Medulla oblongata (tissue), 1 donor: Measurements from ENCODE around the gene PNPLA2.

Source experiments
- DNase-seq: peaks from one replicate; pipeline ENCODE4 v3.0.0-alpha.2; 2015; ENCODE audit errors: extremely low spot score

The PNPLA2 gene

DNA sequence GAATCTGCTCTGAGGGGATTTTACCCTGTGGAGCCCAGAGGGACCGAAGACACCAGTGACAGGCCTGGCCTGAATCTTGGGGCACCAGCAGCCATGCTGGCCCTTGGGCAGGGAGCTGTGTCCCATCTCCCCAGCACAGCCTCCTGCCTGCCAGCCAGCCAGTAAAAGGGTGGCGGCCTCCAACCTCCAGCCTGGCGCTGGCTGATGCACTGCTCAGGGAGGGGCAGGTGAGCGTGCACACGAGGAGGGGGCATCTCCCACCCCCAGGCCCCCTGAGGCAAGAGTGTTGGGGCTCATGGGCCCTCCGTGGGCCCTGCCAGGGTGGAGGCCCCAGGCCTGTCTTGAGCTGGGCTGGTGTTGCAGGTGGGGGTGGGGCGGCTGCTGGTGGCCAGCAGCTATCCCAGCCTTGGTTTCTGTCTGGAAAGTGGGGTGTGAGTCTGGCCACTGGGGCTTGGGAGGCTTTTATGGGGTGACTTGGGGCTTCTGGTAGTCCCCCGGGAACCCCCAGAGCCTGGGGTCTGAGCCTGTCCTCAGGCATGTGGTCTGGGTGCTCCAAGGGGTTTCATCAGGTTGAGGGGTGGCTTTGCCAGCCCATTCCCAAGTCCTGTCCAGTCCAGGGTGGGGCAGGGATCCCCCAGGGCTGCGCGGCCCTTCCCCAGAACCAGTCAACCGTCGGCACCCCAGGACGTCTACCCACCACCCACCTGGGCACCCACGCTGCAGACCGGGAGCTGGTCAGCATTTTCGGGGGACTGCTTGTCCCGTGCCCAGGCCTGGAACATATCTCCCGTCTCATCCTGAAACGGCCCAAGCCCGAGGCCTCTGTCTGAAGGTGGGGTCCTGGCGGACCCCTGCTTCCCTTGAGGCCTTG lies 41.8 kb downstream of the PNPLA2 start:
- DNase-seq = no peak

DNA sequence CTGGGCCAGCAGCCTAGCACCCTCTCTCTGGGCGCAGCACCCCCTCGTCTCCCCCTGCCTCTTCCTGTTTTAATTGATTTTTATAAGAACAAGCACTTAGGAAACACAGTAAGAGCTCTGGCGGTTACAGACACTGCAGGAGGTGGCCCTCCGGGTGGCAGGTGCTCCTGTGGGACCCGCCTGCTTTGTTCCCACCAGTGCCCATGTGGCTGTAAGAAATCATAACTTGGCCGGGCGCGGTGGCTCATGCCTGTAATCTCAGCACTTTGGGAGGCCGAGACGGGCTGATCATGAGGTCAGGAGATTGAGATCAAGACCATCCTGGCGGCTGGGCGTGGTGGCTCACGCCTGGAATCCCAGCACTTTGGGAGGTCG lies 42.4 kb downstream of the PNPLA2 start:
- DNase-seq = no peak

DNA sequence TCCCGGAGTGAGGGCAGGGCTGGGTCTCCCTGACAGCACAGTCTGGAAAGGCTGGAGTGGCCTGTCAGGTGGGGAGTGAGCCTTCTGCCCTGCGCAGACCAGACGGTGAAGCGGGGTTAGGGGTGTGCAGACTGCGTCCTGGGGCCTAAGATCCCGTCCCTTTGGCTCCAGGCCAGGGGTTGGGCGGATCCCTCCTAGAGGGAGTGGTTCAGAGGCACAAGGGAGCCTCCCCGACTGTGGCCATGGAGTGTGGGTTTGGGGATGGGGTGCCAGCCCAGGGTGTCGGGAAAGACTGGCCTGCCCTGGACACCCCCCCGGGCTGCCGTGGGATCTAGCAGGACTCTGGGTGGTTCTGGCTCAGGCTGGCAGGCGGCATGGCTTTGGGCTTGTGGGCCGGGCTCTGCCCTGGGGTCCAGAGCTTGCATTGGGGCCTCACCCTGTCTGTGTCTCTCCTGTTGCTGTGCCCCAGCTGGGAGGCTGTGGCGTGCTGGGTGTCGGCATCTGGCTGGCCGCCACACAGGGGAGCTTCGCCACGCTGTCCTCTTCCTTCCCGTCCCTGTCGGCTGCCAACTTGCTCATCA lies 43.5 kb downstream of the PNPLA2 start:
- no peak for DNase-seq

DNA sequence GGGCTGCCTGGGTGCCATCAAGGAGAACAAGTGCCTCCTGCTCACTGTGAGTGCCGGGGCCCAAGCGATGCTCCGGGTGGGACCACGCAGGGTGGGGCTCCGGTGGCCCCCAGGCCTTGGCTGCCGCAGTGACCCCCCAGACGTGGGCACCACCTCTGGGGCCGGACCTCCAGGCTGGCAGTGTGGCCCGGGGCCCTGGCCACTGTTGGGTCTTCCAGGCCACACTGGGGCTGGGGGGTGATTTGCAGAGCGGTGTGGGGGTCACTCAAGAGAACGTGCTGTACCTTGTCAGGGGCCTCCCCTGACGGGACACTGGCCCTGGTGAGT lies 43.9 kb downstream of the PNPLA2 start:
- no peak for DNase-seq

DNA sequence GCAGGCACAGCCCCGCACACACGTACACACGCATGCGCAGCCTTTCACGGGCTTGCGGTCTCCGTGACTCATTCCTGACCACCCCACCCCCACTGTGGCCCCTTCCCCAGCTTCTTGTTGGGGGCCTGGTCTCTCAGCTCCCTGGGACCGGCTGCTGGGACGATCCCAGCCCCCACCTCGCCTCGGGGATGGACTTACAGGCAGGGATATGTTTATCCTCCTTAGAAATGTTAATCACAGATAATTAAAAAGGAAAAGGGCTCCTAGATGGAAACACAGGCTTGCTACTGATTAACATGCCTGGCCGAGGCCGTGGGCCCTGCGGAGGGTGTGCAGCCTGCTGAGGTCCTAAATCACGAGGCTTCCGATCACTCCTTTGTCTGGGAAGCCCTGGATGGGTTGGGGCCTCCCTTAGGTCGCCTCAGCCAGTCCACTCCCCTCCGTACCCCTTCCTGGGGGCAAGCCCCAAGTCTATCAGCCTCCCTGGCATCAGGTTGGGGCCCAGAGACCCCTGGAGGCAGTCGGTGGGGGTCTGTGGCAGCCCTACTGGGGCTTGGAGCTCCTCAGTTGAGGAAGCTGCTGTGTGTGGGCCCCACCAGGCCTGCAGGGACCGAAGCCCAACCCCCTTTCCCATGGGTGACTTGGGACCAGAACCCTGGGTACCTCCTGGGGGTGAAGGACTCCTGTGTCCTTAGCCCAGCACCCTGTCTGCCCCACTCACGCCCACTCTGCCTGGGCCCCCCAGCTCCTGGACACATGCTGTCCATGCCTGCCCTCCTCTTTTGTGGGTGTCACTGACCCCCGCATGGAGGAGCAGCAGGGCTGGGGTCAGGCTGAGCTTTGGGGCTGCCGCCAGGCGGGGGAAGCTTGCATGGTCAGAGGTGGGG lies 44.6 kb downstream of the PNPLA2 start:
- DNase-seq = no peak

DNA sequence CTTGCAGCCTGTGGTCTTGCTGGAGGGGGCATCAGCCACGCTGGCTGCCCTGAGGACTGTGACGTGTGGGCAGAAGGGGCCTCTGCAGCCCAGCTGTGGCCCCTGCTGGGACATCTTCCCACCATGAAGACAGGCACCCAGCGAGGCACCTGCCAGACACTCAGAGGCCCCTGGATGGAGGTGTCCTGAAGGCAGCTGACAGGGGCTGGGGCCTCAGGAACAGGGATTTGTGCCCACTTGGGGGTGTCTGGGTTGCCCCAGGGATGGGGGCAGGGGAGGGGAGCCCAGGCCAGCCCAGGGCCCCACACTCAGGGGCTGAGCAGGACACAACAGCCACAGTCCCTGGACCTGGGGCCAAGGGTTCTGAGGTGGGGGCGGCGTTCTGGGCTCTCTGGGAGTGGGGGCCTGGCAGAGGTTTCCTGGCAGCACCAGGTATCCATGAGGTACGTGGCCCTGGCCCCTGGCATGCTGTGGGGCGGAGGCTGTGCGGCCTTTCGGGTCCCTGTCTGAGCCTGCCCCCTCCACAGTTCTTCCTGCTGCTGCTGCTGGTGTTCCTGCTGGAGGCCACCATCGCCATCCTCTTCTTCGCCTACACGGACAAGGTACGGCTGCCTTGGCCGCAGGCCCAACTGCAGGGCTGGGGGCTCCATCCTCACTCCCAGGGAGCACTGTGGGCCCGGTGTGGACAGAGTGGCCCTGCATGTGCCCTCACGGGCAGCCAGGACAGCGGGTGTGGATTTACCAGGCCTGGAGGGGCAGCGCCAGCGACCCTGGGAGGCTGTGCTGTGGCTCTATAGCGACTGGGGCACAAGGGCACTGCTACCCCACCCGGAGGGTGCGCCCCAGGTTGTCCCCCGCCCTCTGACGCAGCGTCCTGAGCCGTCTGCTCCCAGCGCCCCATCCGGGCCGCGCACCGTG lies 45.5 kb downstream of the PNPLA2 start:
- no peak for DNase-seq

DNA sequence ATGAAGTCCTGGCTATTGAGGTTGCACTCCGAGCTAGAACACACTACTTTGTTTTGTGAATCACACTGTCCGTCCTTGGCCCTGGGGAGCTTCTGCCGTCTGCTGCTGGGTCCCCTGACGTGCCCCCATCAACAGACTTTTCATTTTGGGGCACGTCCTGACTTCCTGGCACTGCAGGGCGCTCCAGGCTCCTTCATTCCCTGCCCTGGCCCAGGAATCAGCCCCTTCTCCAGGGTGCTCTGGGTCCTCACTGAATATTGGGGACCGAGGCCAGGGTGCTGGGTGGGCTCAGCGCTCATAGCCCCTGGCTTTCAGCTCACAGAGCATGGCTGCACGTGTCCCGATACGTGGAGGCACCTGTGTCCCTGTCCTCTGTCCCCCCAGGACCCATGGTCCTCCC lies 46.2 kb downstream of the PNPLA2 start:
- DNase-seq = no peak

DNA sequence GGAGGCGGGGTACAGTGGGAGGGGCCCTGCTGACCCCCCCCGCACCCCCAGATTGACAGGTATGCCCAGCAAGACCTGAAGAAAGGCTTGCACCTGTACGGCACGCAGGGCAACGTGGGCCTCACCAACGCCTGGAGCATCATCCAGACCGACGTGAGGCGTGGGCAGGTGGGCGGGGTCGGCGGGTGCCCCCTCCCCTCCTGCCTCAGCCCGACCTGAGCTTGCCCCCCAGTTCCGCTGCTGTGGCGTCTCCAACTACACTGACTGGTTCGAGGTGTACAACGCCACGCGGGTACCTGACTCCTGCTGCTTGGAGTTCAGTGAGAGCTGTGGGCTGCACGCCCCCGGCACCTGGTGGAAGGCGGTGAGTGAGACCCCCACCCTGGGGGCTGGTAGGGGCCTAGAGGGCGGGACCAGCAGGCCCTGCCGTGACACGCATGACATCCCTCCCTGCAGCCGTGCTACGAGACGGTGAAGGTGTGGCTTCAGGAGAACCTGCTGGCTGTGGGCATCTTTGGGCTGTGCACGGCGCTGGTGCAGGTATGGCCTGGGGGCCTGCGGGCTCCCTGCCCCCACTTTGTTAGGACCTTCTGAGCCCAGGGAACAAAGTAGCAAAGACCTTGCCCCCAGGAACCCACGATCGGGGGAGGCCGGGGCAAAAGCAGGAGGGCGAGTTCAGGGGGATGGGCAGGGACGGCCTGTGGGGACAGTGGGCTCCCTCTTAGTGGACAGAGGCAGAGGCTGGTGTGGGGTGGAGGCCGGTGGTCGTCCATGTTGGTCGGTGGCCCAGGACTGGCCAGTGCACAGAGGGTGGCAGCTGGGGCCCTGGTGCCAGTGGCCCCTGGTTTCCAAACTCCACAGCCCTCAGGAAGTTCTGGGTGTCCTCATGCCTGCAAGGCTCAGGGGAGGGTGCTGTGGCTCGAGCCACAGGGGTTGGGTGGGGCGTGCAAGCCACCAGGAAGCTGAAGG lies 47.0 kb downstream of the PNPLA2 start:
- no peak for DNase-seq

DNA sequence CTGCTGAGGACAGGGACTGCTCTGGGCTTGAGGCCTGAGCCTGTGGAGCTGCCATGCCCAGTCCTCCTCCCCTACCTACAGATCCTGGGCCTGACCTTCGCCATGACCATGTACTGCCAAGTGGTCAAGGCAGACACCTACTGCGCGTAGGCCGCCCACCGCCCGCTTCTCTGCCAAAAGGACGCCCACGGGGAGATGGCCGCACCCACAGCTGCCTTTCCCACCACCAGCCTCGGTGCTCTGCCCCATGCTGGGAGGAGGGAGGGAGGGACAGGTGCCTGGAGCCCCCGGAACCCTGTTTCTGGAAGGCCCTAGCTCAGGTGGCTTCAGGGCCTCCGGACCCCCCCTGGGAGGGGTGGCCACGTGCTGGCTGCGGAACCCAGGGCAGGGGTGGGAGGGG lies 47.8 kb downstream of the PNPLA2 start:
- DNase-seq = no peak

DNA sequence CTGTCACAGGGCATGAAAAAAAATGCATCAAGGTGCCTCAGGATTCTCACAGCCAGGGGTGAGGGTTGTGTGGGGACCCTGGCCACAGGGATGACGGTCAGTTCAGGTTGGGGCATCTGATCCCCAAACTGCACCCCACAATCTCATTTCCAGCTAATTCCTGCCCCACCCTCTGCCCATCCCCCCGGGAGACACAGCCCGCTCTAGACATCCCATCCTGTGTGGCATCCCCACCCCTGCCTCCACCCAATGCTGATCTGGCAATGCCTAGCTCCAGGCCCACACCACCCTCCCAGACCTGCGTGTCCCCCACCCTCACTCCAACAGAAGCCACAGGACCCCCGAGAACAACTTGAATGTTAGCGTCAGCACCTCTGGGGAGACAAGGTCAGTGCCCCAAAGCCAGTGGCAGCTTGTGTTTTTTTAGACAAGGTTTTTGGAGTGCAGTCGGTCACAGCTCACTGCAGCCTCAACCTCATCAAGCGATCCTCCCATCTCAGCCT lies 49.2 kb downstream of the PNPLA2 start:
- DNase-seq = no peak

DNA sequence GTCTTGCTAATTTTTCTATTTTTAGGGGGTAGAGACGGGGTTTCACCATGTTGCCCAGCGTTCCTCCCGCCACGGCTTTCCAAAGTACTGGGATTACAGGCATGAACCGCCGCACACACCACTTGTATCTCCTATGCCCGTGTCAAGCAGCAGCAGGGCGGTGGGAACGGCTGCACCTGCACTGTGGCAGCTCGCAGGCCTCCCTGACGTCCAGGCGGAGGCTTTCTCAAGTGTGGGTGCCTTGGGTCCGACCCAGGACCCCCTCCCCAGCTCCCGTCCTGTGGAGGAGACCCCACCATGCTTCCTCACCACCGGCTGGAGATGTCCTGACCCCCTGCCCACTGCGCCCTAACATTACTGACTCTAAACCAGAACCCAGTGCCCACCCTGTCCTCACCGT lies 49.7 kb downstream of the PNPLA2 start:
- DNase-seq = no peak

DNA sequence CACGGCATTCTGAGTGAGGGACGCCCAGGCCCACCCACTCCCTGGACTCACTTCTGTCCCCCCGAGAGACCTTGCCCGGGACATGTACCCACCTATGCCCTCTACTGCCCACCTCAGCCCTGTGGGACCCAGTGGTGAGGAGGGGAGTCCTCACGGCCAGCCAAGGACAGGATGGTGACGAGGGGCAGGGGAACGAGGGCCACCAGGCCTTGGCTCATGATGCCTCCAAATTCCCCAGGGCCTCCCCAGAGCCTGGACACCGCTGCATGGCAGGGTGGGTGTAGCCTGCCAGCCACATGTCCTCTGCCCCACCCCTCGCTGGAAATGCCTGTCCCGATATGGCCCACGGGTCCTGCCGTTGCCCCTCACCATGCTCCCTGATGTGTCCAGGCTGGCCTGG lies 50.1 kb downstream of the PNPLA2 start:
- no peak for DNase-seq

DNA sequence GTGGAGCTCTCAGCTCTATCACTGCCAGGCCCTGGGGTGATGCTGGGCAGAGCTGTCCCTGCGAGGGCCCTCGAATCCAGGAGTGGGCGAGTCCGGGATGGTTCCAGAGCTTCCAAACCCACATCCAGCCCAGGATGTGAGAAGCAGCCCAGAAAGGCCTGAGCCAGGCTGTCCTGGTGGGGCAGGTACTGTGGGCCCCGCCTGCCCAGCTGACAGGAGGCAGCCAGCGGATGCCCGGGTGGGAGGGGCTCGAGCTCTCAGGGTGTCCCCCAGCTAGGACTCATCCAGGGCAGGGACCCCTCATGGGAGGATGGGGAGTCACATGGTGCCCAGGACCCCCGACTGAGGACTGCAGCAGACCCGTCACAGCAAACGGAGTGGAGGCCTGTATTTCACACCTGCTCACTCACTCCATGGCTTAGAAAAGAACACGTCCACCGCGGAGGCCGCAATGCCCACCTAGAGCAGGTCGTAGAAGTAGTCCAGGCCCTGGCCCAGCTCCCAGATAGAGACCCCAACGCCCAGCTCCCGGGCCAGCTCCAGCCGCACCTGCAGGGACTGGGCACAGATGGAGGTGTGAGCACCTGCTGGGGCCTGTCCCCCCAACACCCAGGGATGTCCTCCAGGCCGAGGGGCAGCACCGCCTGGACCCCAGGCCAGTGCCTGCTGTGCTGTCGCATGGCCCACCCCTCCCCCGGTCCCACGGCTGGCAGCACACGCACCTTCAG lies 50.8 kb downstream of the PNPLA2 start:
- DNase-seq = no peak

DNA sequence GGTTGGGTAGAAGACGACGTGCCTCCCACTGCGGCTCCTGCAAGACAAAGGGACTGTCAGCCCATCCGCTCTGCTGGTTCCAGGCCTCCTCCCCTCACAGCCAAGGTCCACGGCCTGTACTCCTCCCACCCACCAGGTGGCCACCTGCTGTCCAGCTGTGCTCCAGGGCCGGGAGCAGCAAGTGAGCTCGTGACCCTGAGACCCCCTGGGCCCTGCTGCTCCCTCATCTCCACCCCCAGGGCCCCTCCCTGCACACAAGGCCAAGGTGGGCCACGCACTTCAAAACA lies 51.4 kb downstream of the PNPLA2 start:
- no peak for DNase-seq

DNA sequence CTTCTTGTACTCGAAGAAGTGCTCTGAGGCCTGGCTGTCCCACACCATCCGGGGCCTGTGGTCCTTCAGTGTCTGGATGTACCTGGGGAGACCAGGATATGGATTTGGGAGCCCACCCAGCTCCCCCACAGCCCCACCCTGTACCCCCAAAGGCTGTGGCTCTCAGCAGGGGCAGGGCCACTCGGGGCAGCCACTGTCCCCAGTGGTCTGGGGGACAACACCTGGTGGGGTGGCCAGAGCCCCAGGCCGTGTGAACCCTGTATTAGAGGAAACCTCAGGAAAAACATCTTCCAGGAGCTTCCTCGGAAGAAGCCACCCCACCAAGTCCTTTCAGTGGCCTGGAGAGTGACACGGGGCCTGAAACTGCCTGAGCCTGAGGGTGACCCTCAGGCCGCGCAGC lies 51.7 kb downstream of the PNPLA2 start:
- DNase-seq = no peak

DNA sequence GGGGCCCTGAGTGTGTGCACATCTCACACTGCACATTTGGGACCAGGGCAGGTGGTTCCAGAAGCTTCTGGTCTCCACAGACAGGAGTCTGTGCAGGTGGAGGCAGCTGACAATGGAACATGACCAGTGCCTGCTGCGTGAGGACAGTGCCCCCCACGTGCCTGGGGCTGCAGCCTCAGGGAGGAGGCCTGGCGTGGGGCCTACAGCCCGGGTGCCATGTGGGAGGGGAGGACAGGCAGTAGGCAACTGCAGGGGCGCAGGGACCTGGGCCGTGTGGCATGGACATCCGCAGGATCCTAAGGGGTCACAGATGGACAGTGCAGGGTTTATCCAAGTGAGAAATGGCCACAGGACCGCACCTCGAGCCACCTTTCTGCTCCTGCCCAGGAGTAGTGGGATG lies 52.8 kb downstream of the PNPLA2 start:
- DNase-seq = no peak

DNA sequence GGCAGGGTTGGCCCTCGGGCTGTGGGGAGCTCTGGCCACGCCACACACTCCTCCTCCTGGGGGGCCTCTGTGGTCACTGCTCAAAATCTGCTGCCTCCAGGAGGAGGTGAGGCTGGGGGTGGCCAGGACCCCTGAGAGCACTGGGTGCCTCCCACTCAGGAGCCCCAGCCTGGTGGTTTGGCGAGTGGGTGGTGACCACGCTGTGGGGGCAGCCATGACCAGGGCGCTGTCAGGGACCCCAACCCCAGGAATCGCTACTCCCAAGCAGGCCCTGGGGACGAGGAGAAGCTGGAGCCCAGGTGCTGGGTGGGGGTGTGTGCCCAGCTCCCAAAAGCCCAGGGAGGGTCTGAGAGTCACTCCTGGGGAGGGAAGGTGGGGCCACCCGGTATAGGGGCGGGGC lies 54.1 kb downstream of the PNPLA2 start:
- no peak for DNase-seq

DNA sequence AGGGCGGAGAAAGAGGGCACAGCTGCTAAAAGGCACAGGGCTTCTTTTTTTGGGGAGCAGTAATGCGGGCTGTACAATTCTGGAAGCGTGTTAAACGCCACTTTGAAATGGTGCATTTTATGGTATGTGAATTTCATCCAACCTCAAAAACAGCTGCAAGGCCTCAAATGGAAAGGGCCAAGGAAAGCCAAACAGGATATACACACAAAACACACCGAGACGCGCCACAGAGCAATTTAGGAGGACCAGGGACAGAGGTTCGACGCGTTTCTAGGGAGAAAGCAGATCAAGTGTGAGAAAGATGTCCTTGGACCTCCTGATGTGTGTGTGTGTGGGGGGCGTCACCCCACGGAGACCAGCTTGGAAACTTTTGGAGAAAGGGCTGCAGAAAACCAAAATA lies 55.0 kb downstream of the PNPLA2 start:
- DNase-seq = no peak
